Activated T-helper 1 cell treated with Interleukin-2 at 50 U/mL for 16 hours (primary cell): ENCODE results near the gene KRT222.

Experiments used
- DNase-seq: peaks from one replicate; pipeline ENCODE4 v3.0.0-alpha.2; 2020; ENCODE audit warnings: low read depth

KRT222 gene

GRCh38 chr17:40664582-40665333 is at the start of gene KRT222:
Gene KRT222 (minus strand): TSS chr17:40665177. CDS start chr17:40665099, 78 bp downstream.
- DNase-seq, result no peak

GRCh38 chr17:40714473-40714872 is 49.5 kb upstream of the KRT222 start:
- no peak for DNase-seq

- DNase-seq, result no peak
Observed at GRCh38 chr17:40707745-40708144, 42.8 kb upstream of the KRT222 start.

GRCh38 chr17:40705584-40705983 is 40.6 kb upstream of the KRT222 start:
- DNase-seq, result no peak

- no peak for DNase-seq
Observed at GRCh38 chr17:40703652-40704051, 38.7 kb upstream of the KRT222 start, which contains the start of gene KRT24. Gene KRT24 (minus strand): TSS chr17:40703752. CDS start chr17:40703693, 59 bp downstream.

- no peak for DNase-seq
Observed at GRCh38 chr17:40702271-40702670, 37.3 kb upstream of the KRT222 start.

- no peak for DNase-seq
Observed at GRCh38 chr17:40699853-40700252, 34.9 kb upstream of the KRT222 start.

GRCh38 chr17:40699371-40699770 is 34.4 kb upstream of the KRT222 start:
- DNase-seq, result no peak

GRCh38 chr17:40697297-40697696 is 32.3 kb upstream of the KRT222 start:
- no peak for DNase-seq

- no peak for DNase-seq
Observed at GRCh38 chr17:40696651-40697072, 31.7 kb upstream of the KRT222 start.

GRCh38 chr17:40695874-40696472 is 31.0 kb upstream of the KRT222 start:
- no peak for DNase-seq

GRCh38 chr17:40694584-40694983 is 29.6 kb upstream of the KRT222 start:
- no peak for DNase-seq

GRCh38 chr17:40687106-40687505 is 22.1 kb upstream of the KRT222 start:
- no peak for DNase-seq

GRCh38 chr17:40686192-40686591 is 21.2 kb upstream of the KRT222 start:
- no peak for DNase-seq

- no peak for DNase-seq
Observed at GRCh38 chr17:40680998-40681397, 16.0 kb upstream of the KRT222 start.

GRCh38 chr17:40679523-40679907 is 14.5 kb upstream of the KRT222 start:
- DNase-seq, result no peak

- no peak for DNase-seq
Observed at GRCh38 chr17:40678902-40679522, 14.0 kb upstream of the KRT222 start.

- no peak for DNase-seq
Observed at GRCh38 chr17:40675905-40676304, 10.9 kb upstream of the KRT222 start.

- no peak for DNase-seq
Observed at GRCh38 chr17:40672654-40673053, 7.7 kb upstream of the KRT222 start.

- DNase-seq, result no peak
Observed at GRCh38 chr17:40671282-40671681, 6.3 kb upstream of the KRT222 start.

GRCh38 chr17:40666331-40666730 is 1.4 kb upstream of the KRT222 start:
- DNase-seq, result no peak

- DNase-seq, result no peak
Observed at GRCh38 chr17:40663252-40663651, 1.7 kb downstream of the KRT222 start.

- DNase-seq, result no peak
Observed at GRCh38 chr17:40659911-40660310, 5.1 kb downstream of the KRT222 start.
